Measurements from ENCODE around the gene PRKAG2. TPM values are rescaled to one million over a fixed set of nuclear protein-coding genes. Genes with fewer than 3 reads are reported as not detected.

Gene PRKAG2
- total and polyA plus RNA-seq, 4 donors, result 36.7 to 46.1 (median 40.0) TPM

GRCh38 chr7:151732292-151732691, 144.6 kb downstream of the PRKAG2 start:
- Histone ChIP-seq H3K4me3 (ENCODE audit: low read depth, low read length) (no peak overlapping the region), H3K27me3 (ENCODE audit: control insufficient read depth, insufficient read depth, low read length) (no peaks in the 10 kb centered on the region), H3K9me3 (ENCODE audit: control insufficient read depth, insufficient read depth, low read length) (no peaks in the 10 kb centered on the region), H3K4me1 (ENCODE audit: control insufficient read depth, insufficient read depth, low read length) (peaks cover 23% of the 10 kb centered on the region), H3K36me3 (ENCODE audit: control insufficient read depth, insufficient read depth, low read length) (peaks cover 5% of the 10 kb centered on the region), H3K27ac (ENCODE audit: low read depth, low read length) (no peak overlapping the region)
- DNase-seq (ENCODE audit: low read depth in 4 of 6, low spot score in 6 of 6), result no peak
- 89% methylated on average over 7 of the region's 13 CpGs for WGBS (ENCODE audit: insufficient coverage)

DNA sequence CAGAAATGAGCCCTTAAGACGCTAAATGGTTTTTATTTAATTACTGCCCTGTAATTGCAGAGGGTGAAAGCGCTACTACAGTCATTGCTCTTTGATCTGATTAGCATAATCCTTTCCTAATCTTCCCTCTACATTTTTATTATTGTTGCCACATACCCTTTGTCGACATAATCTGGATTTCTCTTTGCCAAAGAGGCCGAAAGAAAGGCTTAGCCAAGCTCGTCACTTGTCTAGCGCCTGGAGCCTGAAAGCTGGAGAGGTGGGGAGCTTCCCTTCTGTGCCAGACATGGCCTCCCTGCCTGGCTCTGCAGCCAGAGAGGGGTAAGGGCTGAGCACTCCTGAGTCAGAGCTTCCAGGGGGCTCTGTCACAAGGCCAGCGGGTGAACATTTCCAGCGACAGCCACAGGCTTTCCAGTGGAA, 145.9 kb downstream of the PRKAG2 start:
- no peaks in the 10 kb centered on the region for H3K27me3 ChIP-seq (ENCODE audit: control insufficient read depth, insufficient read depth, low read length)
- H3K36me3 ChIP-seq (ENCODE audit: control insufficient read depth, insufficient read depth, low read length), result peaks cover 6% of the 10 kb centered on the region
- H3K9me3 ChIP-seq (ENCODE audit: control insufficient read depth, insufficient read depth, low read length), result no peaks in the 10 kb centered on the region
- peak in 2 of 6 donors; percentile 40 to 84 for DNase-seq (ENCODE audit: low read depth in 4 of 6, low spot score in 6 of 6)
- 53% methylated on average over 5 of the region's 8 CpGs for WGBS (ENCODE audit: insufficient coverage)
- no peak overlapping the region for H3K4me3 ChIP-seq (ENCODE audit: low read depth, low read length)
- H3K4me1 ChIP-seq (ENCODE audit: control insufficient read depth, insufficient read depth, low read length), result peaks cover 26% of the 10 kb centered on the region
- no peak overlapping the region for H3K27ac ChIP-seq (ENCODE audit: low read depth, low read length)

GRCh38 chr7:151730591-151730990, 146.3 kb downstream of the PRKAG2 start:
- Histone ChIP-seq H3K27ac (ENCODE audit: low read depth, low read length) (no peak overlapping the region), H3K36me3 (ENCODE audit: control insufficient read depth, insufficient read depth, low read length) (peaks cover 6% of the 10 kb centered on the region), H3K9me3 (ENCODE audit: control insufficient read depth, insufficient read depth, low read length) (no peaks in the 10 kb centered on the region), H3K27me3 (ENCODE audit: control insufficient read depth, insufficient read depth, low read length) (no peaks in the 10 kb centered on the region), H3K4me1 (ENCODE audit: control insufficient read depth, insufficient read depth, low read length) (peaks cover 26% of the 10 kb centered on the region), H3K4me3 (ENCODE audit: low read depth, low read length) (no peak overlapping the region)
- 79% methylated on average over 9 of the region's 9 CpGs for WGBS (ENCODE audit: insufficient coverage)
- DNase-seq (ENCODE audit: low read depth in 4 of 6, low spot score in 6 of 6), result no peak

DNA sequence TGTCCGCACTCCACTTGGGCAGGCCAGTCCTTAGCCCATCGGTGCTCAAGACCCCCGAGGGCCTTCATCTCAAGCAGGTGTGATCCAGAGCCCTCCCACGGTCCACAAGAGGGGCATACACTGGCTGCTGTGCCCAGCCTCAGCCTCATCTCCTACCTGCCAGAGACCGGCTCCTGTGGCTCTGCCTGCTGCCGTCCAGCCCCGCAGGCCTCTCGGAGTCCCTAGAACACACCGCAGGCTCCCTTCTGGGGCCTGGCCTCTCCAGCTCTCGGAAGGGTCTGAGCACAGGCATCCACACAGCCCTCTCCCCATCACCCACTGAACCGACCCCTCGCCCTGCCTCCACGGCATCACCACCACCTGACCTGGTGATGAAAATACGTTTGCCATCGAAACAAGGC, 147.4 kb downstream of the PRKAG2 start:
- Histone ChIP-seq H3K36me3 (ENCODE audit: control insufficient read depth, insufficient read depth, low read length) (peaks cover 9% of the 10 kb centered on the region), H3K4me1 (ENCODE audit: control insufficient read depth, insufficient read depth, low read length) (peaks cover 28% of the 10 kb centered on the region), H3K9me3 (ENCODE audit: control insufficient read depth, insufficient read depth, low read length) (no peaks in the 10 kb centered on the region), H3K27me3 (ENCODE audit: control insufficient read depth, insufficient read depth, low read length) (no peaks in the 10 kb centered on the region), H3K4me3 (ENCODE audit: low read depth, low read length) (no peak overlapping the region), H3K27ac (ENCODE audit: low read depth, low read length) (no peak overlapping the region)
- WGBS (ENCODE audit: insufficient coverage), result 90% methylated on average over 13 of the region's 15 CpGs
- DNase-seq (ENCODE audit: low read depth in 4 of 6, low spot score in 6 of 6), result no peak

GRCh38 chr7:151728746-151729145, 148.2 kb downstream of the PRKAG2 start:
- 98% methylated on average over 13 of the region's 14 CpGs for WGBS (ENCODE audit: insufficient coverage)
- Histone ChIP-seq H3K4me3 (ENCODE audit: low read depth, low read length) (no peak overlapping the region), H3K36me3 (ENCODE audit: control insufficient read depth, insufficient read depth, low read length) (peaks cover 11% of the 10 kb centered on the region), H3K9me3 (ENCODE audit: control insufficient read depth, insufficient read depth, low read length) (no peaks in the 10 kb centered on the region), H3K27me3 (ENCODE audit: control insufficient read depth, insufficient read depth, low read length) (no peaks in the 10 kb centered on the region), H3K27ac (ENCODE audit: low read depth, low read length) (no peak overlapping the region), H3K4me1 (ENCODE audit: control insufficient read depth, insufficient read depth, low read length) (peaks cover 28% of the 10 kb centered on the region)
- DNase-seq (ENCODE audit: low read depth in 4 of 6, low spot score in 6 of 6), result no peak

GRCh38 chr7:151728286-151728660, 148.6 kb downstream of the PRKAG2 start:
- H3K4me1 ChIP-seq (ENCODE audit: control insufficient read depth, insufficient read depth, low read length), result peaks cover 28% of the 10 kb centered on the region
- WGBS (ENCODE audit: insufficient coverage), result 87% methylated on average over 8 of the region's 8 CpGs
- H3K36me3 ChIP-seq (ENCODE audit: control insufficient read depth, insufficient read depth, low read length), result peaks cover 11% of the 10 kb centered on the region
- DNase-seq (ENCODE audit: low read depth in 4 of 6, low spot score in 6 of 6), result no peak
- H3K27ac ChIP-seq (ENCODE audit: low read depth, low read length), result no peak overlapping the region
- no peaks in the 10 kb centered on the region for H3K27me3 ChIP-seq (ENCODE audit: control insufficient read depth, insufficient read depth, low read length)
- no peaks in the 10 kb centered on the region for H3K9me3 ChIP-seq (ENCODE audit: control insufficient read depth, insufficient read depth, low read length)
- H3K4me3 ChIP-seq (ENCODE audit: low read depth, low read length), result no peak overlapping the region

DNA sequence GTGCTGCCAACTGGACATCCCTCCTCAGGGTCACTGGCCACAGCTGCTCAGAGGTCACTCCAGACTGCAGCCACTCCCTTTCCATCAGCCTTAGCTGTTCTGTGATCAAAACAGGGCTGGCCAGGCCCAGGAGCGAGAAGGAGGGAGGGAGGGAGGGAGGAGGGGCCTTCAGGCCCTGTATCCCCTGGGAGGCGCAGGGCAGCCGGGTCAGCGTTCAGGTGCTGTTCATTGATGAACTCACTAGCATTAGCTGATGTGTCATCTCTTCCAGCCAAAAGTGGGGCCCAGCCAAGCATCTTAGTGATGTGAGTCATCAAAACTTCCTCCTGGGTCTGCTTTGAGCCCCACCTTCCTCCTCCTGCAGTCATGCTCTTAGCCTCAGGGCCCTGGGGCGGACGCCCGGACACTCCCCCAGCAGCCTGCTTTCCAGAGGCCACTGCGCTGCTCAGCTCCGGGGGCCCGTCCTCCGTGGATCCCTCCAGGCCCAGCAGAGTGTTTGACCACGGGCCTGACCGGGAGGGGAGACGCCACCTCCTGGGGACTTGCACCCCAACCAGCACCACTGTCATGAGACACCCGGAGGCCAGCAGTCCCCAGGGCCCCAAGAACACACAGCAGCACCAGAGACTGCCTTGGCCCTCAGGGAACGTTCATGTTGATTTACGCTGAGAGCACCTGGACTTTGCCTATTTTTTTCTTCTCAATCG, 149.2 kb downstream of the PRKAG2 start:
- Histone ChIP-seq H3K27me3 (ENCODE audit: control insufficient read depth, insufficient read depth, low read length) (no peaks in the 10 kb centered on the region), H3K36me3 (ENCODE audit: control insufficient read depth, insufficient read depth, low read length) (peaks cover 11% of the 10 kb centered on the region), H3K9me3 (ENCODE audit: control insufficient read depth, insufficient read depth, low read length) (no peaks in the 10 kb centered on the region), H3K4me1 (ENCODE audit: control insufficient read depth, insufficient read depth, low read length) (peaks cover 28% of the 10 kb centered on the region), H3K4me3 (ENCODE audit: low read depth, low read length) (no peak overlapping the region), H3K27ac (ENCODE audit: low read depth, low read length) (no peak overlapping the region)
- DNase-seq (ENCODE audit: low read depth in 4 of 6, low spot score in 6 of 6), result no peak
- 72% methylated on average over 18 of the region's 18 CpGs for WGBS (ENCODE audit: insufficient coverage)

DNA sequence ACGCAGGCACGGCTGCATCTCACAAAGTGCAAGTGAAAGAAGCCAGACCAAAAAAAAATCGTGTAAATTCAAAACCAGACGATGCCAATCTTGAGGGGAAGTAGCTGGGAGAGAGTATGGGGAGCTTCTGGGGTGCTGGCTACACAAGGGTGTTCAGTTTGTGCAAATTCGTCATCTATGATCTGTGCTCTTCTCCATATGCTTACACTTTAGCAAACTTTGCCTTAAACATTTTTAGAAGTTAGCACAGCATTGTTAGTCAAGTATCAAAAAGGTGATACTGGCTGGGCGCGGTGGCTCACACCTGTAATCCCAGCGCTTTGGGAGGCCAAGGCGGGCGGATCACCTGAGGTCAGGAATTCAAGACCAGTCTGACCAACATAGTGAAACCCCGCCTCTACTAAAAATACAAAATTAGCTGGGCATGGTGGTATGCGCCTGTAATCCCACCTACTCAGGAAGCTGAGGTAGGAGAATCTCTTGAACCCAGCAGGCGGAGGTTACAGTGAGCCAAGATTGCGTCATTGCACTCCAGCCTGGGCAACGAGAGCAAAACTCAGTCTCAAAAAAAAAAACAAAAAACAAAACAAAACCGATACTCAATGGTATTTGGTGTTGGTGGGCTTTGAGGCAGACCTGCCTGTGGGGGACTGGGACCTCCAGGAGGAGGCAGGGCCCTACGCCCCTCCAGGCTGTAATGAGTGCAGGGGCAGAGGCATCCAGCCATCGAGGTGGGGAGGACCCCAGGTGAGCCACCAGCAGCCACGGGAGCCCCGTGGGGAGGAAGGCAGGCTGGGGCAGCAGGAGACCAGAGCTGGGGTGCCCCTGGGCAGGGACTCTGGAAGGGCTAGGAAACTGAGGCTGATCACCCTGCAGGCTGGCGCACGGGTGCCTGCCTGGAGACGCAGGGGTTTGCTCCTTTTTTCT, 150.0 kb downstream of the PRKAG2 start:
- no peak overlapping the region for H3K4me3 ChIP-seq (ENCODE audit: low read depth, low read length)
- H3K9me3 ChIP-seq (ENCODE audit: control insufficient read depth, insufficient read depth, low read length), result no peaks in the 10 kb centered on the region
- peaks cover 28% of the 10 kb centered on the region for H3K4me1 ChIP-seq (ENCODE audit: control insufficient read depth, insufficient read depth, low read length)
- 82% methylated on average over 11 of the region's 23 CpGs for WGBS (ENCODE audit: insufficient coverage)
- H3K36me3 ChIP-seq (ENCODE audit: control insufficient read depth, insufficient read depth, low read length), result peaks cover 11% of the 10 kb centered on the region
- no peak overlapping the region for H3K27ac ChIP-seq (ENCODE audit: low read depth, low read length)
- no peaks in the 10 kb centered on the region for H3K27me3 ChIP-seq (ENCODE audit: control insufficient read depth, insufficient read depth, low read length)
- DNase-seq (ENCODE audit: low read depth in 4 of 6, low spot score in 6 of 6), result no peak

GRCh38 chr7:151725844-151726651, 150.9 kb downstream of the PRKAG2 start:
- H3K27ac ChIP-seq (ENCODE audit: low read depth, low read length), result no peak overlapping the region
- H3K9me3 ChIP-seq (ENCODE audit: control insufficient read depth, insufficient read depth, low read length), result no peaks in the 10 kb centered on the region
- WGBS (ENCODE audit: insufficient coverage), result 59% methylated on average over 21 of the region's 23 CpGs
- no peak overlapping the region for H3K4me3 ChIP-seq (ENCODE audit: low read depth, low read length)
- DNase-seq (ENCODE audit: low read depth in 4 of 6, low spot score in 6 of 6), result peak in 3 of 6 donors; percentile 38 to 93 (median 76)
- peaks cover 11% of the 10 kb centered on the region for H3K36me3 ChIP-seq (ENCODE audit: control insufficient read depth, insufficient read depth, low read length)
- peaks cover 26% of the 10 kb centered on the region for H3K4me1 ChIP-seq (ENCODE audit: control insufficient read depth, insufficient read depth, low read length)
- H3K27me3 ChIP-seq (ENCODE audit: control insufficient read depth, insufficient read depth, low read length), result no peaks in the 10 kb centered on the region
